Fibroblast of skin of right biceps (primary cell): ENCODE data around the gene SPATA9.
"Not testable (repeated sequence)": the region's sequence is repeated elsewhere in the genome, so short reads cannot be mapped to it uniquely, and the experiment has no call there.

Source experiments
- DNase-seq: peaks from one replicate; pipeline ENCODE4 v3.0.0-alpha.2; 2013

Gene SPATA9

GRCh38 chr5:95715799-95716461 lies 33.1 kb upstream of the SPATA9 start:
- peak; percentile 87 for DNase-seq

DNA sequence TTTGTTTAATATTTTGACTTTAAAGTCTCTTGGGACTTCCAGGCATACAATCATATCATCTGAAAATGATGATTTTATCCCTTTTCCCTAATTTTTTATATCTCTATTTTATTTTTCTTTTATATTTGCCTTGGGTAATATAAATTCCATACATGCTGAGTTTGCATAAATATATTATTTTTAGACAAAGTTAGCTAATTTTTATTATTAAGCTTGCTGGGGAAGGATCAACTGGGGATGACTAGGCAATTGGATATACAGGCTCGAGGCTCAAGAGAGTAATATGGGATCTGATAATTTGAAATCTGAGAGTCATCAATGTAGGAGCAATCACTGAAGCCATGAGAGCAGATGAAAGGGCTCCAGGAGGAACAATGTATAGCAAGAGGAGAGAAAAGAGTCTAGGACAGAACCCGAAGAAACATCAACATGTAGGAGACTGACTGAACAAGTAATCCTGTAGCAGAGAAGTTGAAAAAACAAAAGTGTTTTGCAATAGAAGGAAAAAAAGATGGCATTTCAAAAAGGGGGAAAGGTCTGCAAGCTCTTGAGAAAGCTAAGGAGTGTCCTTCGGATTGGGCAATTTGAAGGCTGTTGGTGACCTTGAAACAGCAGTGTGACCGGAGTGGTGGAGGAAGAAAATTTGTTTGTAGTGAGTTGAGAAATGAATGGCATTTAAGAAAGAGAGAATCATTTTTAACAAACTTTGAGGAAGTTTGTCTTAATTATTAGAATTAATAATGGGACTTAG lies 31.3 kb upstream of the SPATA9 start:
- DNase-seq, result no peak

DNA sequence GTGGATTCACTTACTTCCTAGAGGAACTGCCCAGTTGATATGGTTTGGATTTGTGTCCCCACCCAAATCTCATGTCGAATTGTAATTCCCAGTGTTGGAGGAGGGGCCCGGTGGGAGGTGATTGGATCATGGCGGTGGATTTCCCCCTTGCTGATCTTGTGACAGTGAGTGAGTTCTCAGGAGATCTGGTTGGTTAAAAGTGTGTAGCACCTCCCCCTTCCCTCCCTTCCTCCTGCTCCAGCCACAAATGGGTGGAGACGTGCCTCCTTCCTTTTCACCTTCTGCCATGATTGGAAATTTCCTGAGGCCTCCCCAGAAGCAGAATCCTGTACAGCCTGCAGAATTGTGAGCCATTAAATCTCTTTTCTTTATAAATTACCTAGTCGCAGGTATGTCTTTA lies 30.5 kb upstream of the SPATA9 start:
- not testable (repeated sequence) for DNase-seq

DNA sequence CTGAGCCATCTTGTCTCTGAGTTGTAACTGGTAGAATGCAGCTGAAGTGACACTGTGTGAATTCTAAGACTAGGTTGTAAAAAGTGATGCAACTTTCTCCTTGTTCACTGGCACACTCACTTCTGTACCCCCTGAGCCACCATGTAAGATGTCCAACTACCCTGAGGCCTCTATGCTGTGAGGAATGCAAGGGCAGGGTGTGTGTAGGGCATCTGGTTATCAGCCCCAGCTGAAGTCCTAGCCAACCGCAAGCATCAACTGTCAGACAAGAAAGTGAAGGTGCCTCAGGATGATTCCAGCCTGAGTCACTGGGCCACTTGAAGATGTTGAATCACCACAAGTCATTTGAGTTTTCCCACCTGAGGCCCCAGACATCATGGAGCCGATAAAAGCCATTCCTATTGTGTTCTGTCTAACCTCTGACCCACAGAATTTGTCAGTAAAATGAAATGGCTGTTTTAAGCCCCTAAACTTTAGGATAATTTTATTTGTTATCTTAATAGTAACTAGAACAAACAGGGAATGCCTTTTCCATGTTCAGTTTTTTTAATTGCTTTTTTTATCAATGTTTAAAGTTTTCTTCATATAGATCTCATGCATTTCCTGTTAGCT lies 29.7 kb upstream of the SPATA9 start:
- DNase-seq, result peak; percentile 89

GRCh38 chr5:95711501-95712346 lies 28.9 kb upstream of the SPATA9 start:
- DNase-seq, result no peak

DNA sequence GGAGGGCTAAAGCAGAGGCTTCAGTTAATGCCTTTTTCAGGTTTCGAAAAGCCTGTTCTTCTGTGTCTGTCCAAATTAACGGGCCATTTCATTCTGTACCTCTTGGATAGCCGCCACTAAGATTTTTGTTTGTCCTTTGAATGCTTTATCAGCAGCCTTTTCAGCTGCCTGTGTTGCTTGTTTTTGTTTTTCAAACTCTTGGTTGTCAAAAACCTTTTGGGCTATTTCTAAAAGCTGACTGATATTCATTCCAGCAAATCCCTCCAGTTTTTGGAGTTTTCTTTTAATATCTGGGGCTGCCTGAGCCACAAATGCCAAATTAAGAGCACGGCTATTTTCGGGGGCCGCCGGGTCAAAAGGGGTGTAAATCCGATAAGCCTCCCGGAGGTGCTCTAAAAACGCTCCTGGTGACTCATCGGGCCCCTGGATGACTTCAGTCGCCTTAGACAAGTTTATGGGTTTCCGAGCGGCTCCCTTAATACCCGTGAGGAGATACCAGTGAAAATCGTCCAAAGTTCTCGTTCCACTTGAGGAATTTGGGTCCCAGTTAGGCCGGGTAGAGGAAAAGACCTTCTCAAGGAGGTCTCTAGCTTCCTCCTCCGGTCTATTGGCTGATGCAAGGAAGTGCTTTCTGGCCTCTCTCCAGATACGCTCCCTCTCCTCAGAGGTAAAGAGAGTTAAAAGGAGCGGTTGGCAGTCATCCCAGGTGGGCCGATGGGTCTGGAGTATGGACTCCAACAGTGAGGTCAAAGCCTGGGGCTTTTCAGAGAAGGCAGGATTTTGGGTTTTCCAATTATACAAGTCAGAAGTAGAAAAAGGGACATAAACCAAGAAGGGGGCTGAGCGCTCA lies 28.1 kb upstream of the SPATA9 start:
- not testable (repeated sequence) for DNase-seq

GRCh38 chr5:95709967-95710650 lies 27.3 kb upstream of the SPATA9 start:
- DNase-seq, result no peak

DNA sequence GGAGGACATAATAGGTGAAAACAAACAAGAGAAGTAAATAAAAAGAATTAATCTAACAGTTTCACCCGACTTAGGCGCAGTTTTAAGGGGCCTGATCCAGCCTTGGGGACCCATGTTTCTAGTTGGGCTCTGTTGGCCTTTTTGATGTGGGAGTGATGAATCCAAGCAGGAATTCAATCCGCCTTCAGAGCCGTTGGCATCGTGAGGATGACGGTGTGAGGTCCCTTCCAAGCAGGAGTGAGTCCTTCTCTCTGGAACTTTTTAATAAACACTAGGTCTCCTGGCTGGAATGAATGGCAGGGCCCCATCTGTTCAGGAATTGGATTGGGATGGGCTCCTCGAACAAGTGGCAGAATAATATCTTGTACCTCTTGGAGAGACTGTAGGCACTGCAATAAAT lies 26.1 kb upstream of the SPATA9 start:
- DNase-seq, result no peak

GRCh38 chr5:95707534-95708188 lies 24.9 kb upstream of the SPATA9 start:
- not testable (repeated sequence) for DNase-seq

- no peak for DNase-seq
These were observed 24.3 kb upstream of the SPATA9 start for GRCh38 chr5:95707055-95707454.

DNA sequence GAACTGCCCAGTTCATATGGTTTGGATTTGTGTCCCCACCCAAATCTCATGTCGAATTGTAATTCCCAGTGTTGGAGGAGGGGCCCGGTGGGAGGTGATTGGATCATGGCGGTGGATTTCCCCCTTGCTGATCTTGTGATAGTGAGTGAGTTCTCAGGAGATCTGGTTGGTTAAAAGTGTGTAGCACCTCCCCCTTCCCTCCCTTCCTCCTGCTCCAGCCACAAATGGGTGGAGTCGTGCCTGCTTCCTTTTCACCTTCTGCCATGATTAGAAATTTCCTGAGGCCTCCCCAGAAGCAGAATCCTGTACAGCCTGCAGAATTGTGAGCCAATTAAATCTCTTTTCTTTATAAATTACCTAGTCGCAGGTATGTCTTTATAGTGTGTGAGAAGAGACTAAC lies 23.4 kb upstream of the SPATA9 start:
- DNase-seq, result not testable (repeated sequence)

- no peak for DNase-seq
These were observed 21.4 kb upstream of the SPATA9 start for GRCh38 chr5:95704150-95704549.

DNA sequence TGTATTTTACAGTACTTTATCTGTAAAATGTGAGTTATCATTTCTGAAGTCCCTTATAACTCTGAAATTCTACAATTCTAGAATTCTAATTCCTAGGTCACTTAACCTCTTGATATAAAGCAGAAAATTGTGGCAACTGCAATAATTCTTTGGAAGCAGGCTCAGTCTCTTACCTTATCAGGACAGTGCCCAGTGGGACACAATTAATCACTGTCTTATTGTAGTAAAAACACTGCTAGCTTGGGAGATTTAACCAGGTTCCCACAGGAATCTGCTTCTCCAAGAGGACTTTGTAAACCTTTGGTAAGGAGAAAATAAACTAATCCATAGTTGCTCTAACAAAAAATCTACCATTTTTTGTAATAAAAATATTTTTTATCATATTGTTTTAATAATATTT lies 18.3 kb upstream of the SPATA9 start:
- no peak for DNase-seq

DNA sequence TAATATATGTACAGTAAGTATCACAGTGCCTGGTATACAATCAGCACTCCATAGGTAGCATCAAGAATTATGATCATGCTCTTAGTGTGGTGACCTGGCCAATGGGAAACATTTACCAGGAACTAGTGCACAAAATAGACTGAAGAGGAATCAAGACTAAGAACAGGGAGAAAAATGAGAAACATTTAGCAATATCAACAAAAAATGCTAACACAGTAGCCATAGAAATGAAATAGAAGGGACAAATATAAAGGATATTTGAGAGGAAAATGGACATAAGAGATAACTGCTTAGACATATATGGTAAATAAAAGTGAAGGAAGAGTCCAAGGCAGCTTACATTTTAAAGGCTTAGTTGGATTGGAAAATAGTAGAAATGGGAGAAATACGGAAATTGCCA lies 16.5 kb upstream of the SPATA9 start:
- no peak for DNase-seq

- DNase-seq, result peak; percentile 36
These were observed 15.2 kb upstream of the SPATA9 start for GRCh38 chr5:95697781-95698681.

GRCh38 chr5:95690333-95690732 lies 7.5 kb upstream of the SPATA9 start:
- no peak for DNase-seq

DNA sequence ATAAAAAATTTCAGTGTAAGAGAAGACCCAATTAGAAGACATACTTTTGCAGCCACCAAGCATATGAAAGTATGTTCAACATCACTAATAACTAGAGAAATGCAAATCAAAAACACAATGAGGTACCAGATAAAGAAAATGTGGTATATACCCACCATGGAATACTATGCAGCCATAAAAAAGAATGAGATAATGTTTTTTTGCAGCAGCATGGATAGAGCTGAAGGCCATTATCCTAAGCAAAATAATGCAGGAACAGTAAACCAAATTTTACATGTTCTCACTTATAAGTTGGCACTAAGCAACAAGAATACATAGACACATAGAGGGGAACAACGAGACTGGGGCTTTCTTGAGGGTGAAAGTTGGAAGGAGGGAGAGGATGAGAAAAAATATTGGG lies 6.9 kb upstream of the SPATA9 start:
- no peak for DNase-seq

- DNase-seq, result peak; percentile 57
These were observed 3.9 kb upstream of the SPATA9 start for GRCh38 chr5:95686651-95687050.

- DNase-seq, result no peak
These were observed 1.6 kb upstream of the SPATA9 start for GRCh38 chr5:95684361-95684760.

DNA sequence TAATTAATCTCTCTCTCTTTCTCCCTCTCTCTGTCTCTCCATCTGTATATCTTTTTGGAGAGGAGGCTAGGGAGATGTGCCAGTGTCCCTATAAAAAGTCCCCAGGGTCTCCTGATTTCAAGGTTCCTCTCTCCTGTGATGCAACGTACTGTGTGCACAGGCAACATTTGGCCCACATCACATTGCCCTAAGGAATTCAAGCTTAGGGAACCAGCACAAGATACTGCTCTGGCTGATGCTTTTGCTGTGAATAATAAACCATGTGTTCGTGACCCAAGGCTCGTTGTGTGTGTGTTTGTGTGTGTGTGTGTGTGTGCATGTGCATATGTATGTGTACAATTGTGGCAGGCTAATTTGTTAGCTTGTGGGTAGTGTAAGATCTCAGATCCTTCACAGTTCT lies 9.7 kb downstream of the SPATA9 start:
- peak; percentile 56 for DNase-seq
